A549 treated with CpdA at 1 μM for 4 hours (cell line): Measurements from ENCODE around the gene MIA2. TPM values are rescaled to one million over a fixed set of nuclear protein-coding genes. Genes with fewer than 3 reads are reported as not detected.

ENCODE experiments used
- total RNA-seq: library from RNA; stranded (reverse); fragments of 200-300 nt; extraction: Qiagen RNA extraction; gene quantifications from 5 replicates; pipeline ENCODE4 v1.2.3, GENCODE V29; 2022; ENCODE audit warnings: low read depth

MIA2 gene
- 22.5 to 27.8 TPM (median 24.5 TPM) in 5 replicates for total RNA-seq

GRCh38 chr14:39233680-39234326, at the start of gene MIA2:
Gene MIA2 (plus strand): TSS chr14:39233915. CDS start chr14:39234115, 200 bp downstream.

DNA sequence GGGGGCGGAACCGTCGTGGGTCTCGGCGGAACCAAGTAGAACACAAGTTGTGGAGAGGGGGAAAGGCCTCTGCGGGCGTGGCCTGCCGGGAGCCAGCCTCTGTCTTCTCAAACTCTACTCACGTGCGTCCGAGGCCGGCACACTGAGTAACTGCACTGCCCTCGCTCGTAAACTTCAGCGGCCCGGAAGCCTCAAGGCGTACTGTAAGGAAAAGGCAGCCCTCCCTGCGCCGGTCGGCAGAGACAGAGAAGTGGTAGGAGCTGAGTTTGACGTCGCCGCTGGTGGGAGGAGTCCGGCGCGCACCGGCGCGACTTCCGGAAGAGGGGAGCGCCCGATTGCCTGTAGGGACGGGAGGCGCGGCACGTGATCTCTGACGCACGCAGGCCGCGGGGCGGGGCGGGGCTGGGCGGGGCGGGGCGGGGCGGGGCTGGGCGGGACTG, 198.5 kb downstream of the MIA2 start, which contains the start of gene FBXO33:
Gene FBXO33, minus strand, starts transcription at position 255 of the 440 bp plus-strand sequence. CDS start 271 bp downstream, outside the sequence.

Other genes starting within 250 kb of the MIA2 start
- 43.6 to 97.3 TPM (median 76.9 TPM) in 5 replicates for gene SEC23A, start 130.7 kb upstream of the MIA2 start, total RNA-seq
- 23.2 to 33.8 TPM (median 24.7 TPM) in 5 replicates for gene GEMIN2, start 119.6 kb upstream of the MIA2 start, total RNA-seq
- gene TRAPPC6B, start 63.6 kb upstream of the MIA2 start, total RNA-seq, result 13.0 to 16.4 TPM (median 14.4 TPM) in 5 replicates
- 43.1 to 66.5 TPM (median 50.9 TPM) in 5 replicates for gene PNN, start 58.7 kb upstream of the MIA2 start, total RNA-seq
- gene FBXO33, start 198.5 kb downstream of the MIA2 start, total RNA-seq, result 6.7 to 10.1 TPM (median 8.4 TPM) in 5 replicates